Endothelial cell of umbilical vein (primary cell): ENCODE measurements around the gene KAT2B. TPM values are rescaled to one million over a fixed set of nuclear protein-coding genes. Genes with fewer than 3 reads are reported as not detected.

Experiments
- BruUV-seq: library from RNA; stranded (reverse); fragments of 400-500 nt; replicated peaks from 2 replicates; lab custom pipeline; 2021; lab: Mats Ljungman, UMichigan
- CTCF ChIA-PET: fragments of 300-600, 350-600 bp; sonication (Branson Sonifier 250); formaldehyde crosslinking; loops from one replicate; lab custom pipeline; 2021; ENCODE audit warnings: antibody characterized with exemption, inconsistent platforms; lab: Charles Lee
- POLR2A ChIA-PET: fragments of 300-600, 350-600 bp; sonication (Branson Sonifier 250); formaldehyde crosslinking; loops from one replicate; lab custom pipeline; 2021; ENCODE audit warnings: antibody characterized with exemption, inconsistent platforms; lab: Charles Lee
- DNase-seq: peaks from one replicate; pipeline ENCODE4 v3.0.0-alpha.2; 2011; ENCODE audit warnings: low read depth, low spot score
- FAIRE-seq: peaks from 2 replicates; lab custom pipeline; 2011; peaks lifted over from hg19 to GRCh38; lab: Jason Lieb, UNC
- H2AFZ ChIP-seq: 2 replicates; pipeline ENCODE4 v1.6.0; 2012; ENCODE audit warnings: low read depth, low read length, control low read depth, inconsistent platforms
- H3K27ac ChIP-seq: 2 replicates; pipeline ENCODE4 v1.5.1; 2011; ENCODE audit warnings: low read depth, mild to moderate bottlenecking, control low read depth, low read length, moderate library complexity; ENCODE audit not compliant: insufficient read depth
- H3K27me3 ChIP-seq, 2 experiments: 2 replicates each; pipeline versions ENCODE4 v1.6.0 to v1.6.1; 2011; ENCODE audit warnings: low read length in 2 of 2, mixed read lengths in 1 of 2; ENCODE audit not compliant: control insufficient read depth in 2 of 2, insufficient read depth in 2 of 2
- H3K36me3 ChIP-seq, 2 experiments: 2 replicates in 1 of 2; 3 replicates in 1 of 2; pipeline ENCODE4 v1.5.1; 2011; ENCODE audit warnings: low read length in 2 of 2, mild to moderate bottlenecking in 1 of 2, moderate library complexity in 1 of 2; ENCODE audit not compliant: control insufficient read depth in 2 of 2, insufficient read depth in 2 of 2; ENCODE audit errors: extremely low read depth in 1 of 2
- H3K4me1 ChIP-seq: 3 replicates; pipeline ENCODE4 v1.5.1; 2011; ENCODE audit warnings: mild to moderate bottlenecking, low read length; ENCODE audit not compliant: control insufficient read depth, insufficient read depth; ENCODE audit errors: extremely low read depth
- H3K4me2 ChIP-seq: 2 replicates; pipeline ENCODE4 v1.6.1; 2011; ENCODE audit warnings: low read length, control low read depth, mixed read lengths; ENCODE audit not compliant: insufficient read depth
- H3K4me3 ChIP-seq, 3 experiments: fragments of 200-600 bp in 1 of 3; sonication (generic), shearing (Covaris generic) in 1 of 3; replicated peaks in 1 of 3; 2 replicates each; pipeline ENCODE4 v1.5.1; 2011 to 2016; ENCODE audit warnings: control low read depth in 3 of 3, low read length in 3 of 3, mild to moderate bottlenecking in 2 of 3, inconsistent platforms in 1 of 3, low read depth in 1 of 3, moderate library complexity in 1 of 3; ENCODE audit not compliant: insufficient read depth in 1 of 3
- H3K79me2 ChIP-seq: 2 replicates; pipeline ENCODE4 v1.6.0; 2012; ENCODE audit warnings: low read length, inconsistent platforms; ENCODE audit not compliant: control insufficient read depth, insufficient read depth
- H3K9ac ChIP-seq: replicated peaks from 2 replicates; pipeline ENCODE3; 2011; ENCODE audit warnings: low read length, control low read depth; ENCODE audit not compliant: insufficient read depth; ENCODE audit errors: extremely low read depth
- H3K9me1 ChIP-seq: replicated peaks from 3 replicates; pipeline ENCODE4 v1.6.0; 2011; ENCODE audit warnings: mild to moderate bottlenecking, low read length; ENCODE audit not compliant: control insufficient read depth, insufficient read depth; ENCODE audit errors: extremely low read depth
- H3K9me3 ChIP-seq: replicated peaks from 2 replicates; pipeline ENCODE4 v1.5.1; 2012; ENCODE audit warnings: low read length, inconsistent platforms; ENCODE audit not compliant: control insufficient read depth, insufficient read depth
- H4K20me1 ChIP-seq: replicated peaks from 2 replicates; pipeline ENCODE3; 2011; ENCODE audit warnings: mild to moderate bottlenecking, low read length; ENCODE audit not compliant: control insufficient read depth, insufficient read depth; ENCODE audit errors: extremely low read depth
- FOS ChIP-seq: IDR thresholded peaks from 2 replicates; pipeline ENCODE4 v1.6.1; 2011; ENCODE audit warnings: mild to moderate bottlenecking, low read length, moderate library complexity, borderline replicate concordance; ENCODE audit not compliant: insufficient read depth
- GATA2 ChIP-seq: IDR thresholded peaks from 2 replicates; pipeline ENCODE4 v1.7.0; 2011; ENCODE audit warnings: low read depth, mild to moderate bottlenecking, moderate library complexity, mixed read lengths, low read length; ENCODE audit not compliant: insufficient read length, insufficient read depth
- MYC ChIP-seq: IDR thresholded peaks from one replicate; pipeline ENCODE4 v1.6.1; 2011; ENCODE audit warnings: mild to moderate bottlenecking, low read depth, low read length
- POLR2A ChIP-seq: IDR thresholded peaks from 2 replicates; pipeline ENCODE4 v1.6.1; 2012; ENCODE audit warnings: low read depth, mild to moderate bottlenecking, control low read depth, low read length
- POLR2AphosphoS5 ChIP-seq: IDR thresholded peaks from 2 replicates; pipeline ENCODE4 v1.6.1; 2012; ENCODE audit warnings: low read depth, mild to moderate bottlenecking, control low read depth, low read length, moderate library complexity; ENCODE audit not compliant: insufficient read depth
- dilution Hi-C: fragments of 300-500 bp; cut with MboI; formaldehyde crosslinking; loops from one replicate; pipeline ENCODE4 v1.15.0; 2019; ENCODE audit warnings: low sequenced_read_pairs; ENCODE audit not compliant: extremely low pct_ligation_motif_present
- intact Hi-C: fragments of 100-400 bp; cut with micrococcal nuclease; formaldehyde crosslinking; loops from one replicate; pipeline ENCODE4 v1.10.0; 2022
- polyA plus RNA-seq, 4 experiments: library from polyadenylated mRNA; depleted of rRNA in 3 of 4; stranded (reverse) in 3 of 4; unstranded in 1 of 4; fragments of >200 nt; gene quantifications; 2 replicates each; pipeline versions ENCODE4 v1.2.1 to v1.2.3, GENCODE V29; 2011 to 2012; ENCODE audit warnings: missing spikeins in 1 of 4
- total RNA-seq: library from RNA; stranded (reverse); gene quantifications from 2 replicates; pipeline ENCODE4 v1.2.3, GENCODE V29; 2021
- TF ChIP-seq, protein P1 (sequence below), 2 donors: IDR thresholded peaks; 1 replicate in 1 of 2; 2 replicates in 1 of 2; pipeline ENCODE4 v1.5.1; 2011; ENCODE audit warnings: low read length in 2 of 2, mild to moderate bottlenecking in 2 of 2, moderate library complexity in 2 of 2, control low read depth in 1 of 2, inconsistent platforms in 1 of 2, low read depth in 1 of 2; ENCODE audit not compliant: insufficient read depth in 1 of 2; ENCODE audit errors: extremely low read depth in 1 of 2

The KAT2B gene
- total and polyA plus RNA-seq, 2 donors (not counting 3 experiments of a cell fraction or from before 2014, with no cell fraction given), result 2.6 to 11.0 TPM

DNA sequence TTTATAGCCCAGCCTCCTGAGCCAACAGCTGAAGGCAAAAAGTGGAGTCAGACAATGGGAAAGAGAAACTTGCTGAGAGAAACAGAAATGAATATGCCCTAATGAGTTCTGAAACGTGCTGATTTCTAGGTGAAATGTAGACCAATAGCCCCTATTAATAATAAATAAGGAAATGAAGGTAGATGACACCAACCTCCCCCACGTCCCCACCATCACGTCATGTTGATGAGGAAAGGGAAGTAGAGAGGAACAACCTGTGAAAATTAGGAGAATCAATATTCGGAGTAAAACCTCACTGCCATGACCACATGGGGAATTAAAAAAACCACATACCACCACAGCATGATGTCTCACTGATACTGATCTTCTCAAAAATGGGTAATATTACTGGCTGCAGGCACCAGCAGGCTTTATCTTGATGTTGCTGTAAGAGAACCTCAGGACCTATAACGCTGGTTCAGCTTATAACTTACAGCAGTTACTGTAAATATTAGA lies 64.0 kb downstream of the KAT2B start:
- dilution Hi-C loops (no loop called here), intact Hi-C loops (no loop called here)
- no peak overlapping the region for H3K27ac ChIP-seq
- no peak overlapping the region for H3K4me2 ChIP-seq
- H3K9ac ChIP-seq, result no peak overlapping the region
- CTCF ChIA-PET, result no interaction called here
- POLR2A ChIA-PET, result no interaction called here
- no TSS peak for BruUV-seq
- no peaks in the 10 kb centered on the region for H3K27me3 ChIP-seq
- H3K9me1 ChIP-seq, result no peaks in the 10 kb centered on the region
- H3K79me2 ChIP-seq, result no peaks in the 10 kb centered on the region
- no peaks in the 10 kb centered on the region for H4K20me1 ChIP-seq
- FAIRE-seq (no peak), DNase-seq (no peak)
- no peaks in the 10 kb centered on the region for H3K4me1 ChIP-seq
- TF ChIP-seq POLR2A, result no peak
- no peak for TF ChIP-seq MYC
- no peak for TF ChIP-seq FOS
- no peak for TF ChIP-seq GATA2
- TF ChIP-seq, protein P1, sequence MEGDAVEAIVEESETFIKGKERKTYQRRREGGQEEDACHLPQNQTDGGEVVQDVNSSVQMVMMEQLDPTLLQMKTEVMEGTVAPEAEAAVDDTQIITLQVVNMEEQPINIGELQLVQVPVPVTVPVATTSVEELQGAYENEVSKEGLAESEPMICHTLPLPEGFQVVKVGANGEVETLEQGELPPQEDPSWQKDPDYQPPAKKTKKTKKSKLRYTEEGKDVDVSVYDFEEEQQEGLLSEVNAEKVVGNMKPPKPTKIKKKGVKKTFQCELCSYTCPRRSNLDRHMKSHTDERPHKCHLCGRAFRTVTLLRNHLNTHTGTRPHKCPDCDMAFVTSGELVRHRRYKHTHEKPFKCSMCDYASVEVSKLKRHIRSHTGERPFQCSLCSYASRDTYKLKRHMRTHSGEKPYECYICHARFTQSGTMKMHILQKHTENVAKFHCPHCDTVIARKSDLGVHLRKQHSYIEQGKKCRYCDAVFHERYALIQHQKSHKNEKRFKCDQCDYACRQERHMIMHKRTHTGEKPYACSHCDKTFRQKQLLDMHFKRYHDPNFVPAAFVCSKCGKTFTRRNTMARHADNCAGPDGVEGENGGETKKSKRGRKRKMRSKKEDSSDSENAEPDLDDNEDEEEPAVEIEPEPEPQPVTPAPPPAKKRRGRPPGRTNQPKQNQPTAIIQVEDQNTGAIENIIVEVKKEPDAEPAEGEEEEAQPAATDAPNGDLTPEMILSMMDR (IDR thresholded peaks at IDR 0.05; ENCODE audit: extremely low read depth in 1 of 2, insufficient read depth in 1 of 2, low read depth in 1 of 2, low read length in 2 of 2), result no peak
- TF ChIP-seq POLR2AphosphoS5, result no peak
- no peak overlapping the region for H2AFZ ChIP-seq
- H3K9me3 ChIP-seq, result no peaks in the 10 kb centered on the region
- no peak overlapping the region for H3K4me3 ChIP-seq
- no peaks in the 10 kb centered on the region for H3K36me3 ChIP-seq
